SK-N-MC (cell line): ENCODE data around the gene GRK7.

Experiments
- EZH2 ChIP-seq: fragments of 200-600 bp; sonication (generic); IDR thresholded peaks from one replicate; pipeline ENCODE4 v1.6.1; 2017; ENCODE audit warnings: antibody characterized with exemption
- FOXP2 ChIP-seq: optimal IDR thresholded peaks from 2 replicates; pipeline ENCODE3; 2011; ENCODE audit warnings: mild to moderate bottlenecking, moderate library complexity; ENCODE audit not compliant: insufficient read depth; ENCODE audit errors: extremely low read length, control extremely low read depth
- POLR2AphosphoS5 ChIP-seq: IDR thresholded peaks from 2 replicates; pipeline ENCODE4 v1.6.1; 2012; ENCODE audit warnings: mild to moderate bottlenecking, low read depth, low read length, borderline replicate concordance

DNA sequence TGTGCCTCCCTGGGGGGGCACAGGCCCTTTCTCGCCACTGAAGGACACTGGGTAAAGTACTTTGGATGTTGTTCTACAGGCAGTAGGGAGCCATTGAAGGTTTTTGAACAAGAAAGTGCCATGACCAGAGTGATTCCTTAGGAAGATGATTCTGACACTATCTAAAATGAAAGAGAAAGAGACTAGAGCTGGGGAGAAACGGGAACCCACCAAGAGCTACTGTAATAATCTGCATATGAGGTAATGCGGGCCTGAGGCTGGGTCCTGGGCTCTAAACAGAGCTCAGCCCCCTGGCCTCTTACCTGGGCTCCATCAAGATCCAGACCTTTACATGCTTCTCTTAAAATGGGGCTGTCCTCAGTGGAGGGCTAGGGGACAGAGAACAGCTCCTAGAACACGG lies 24.9 kb downstream of the GRK7 start:
- TF ChIP-seq EZH2 (no peak), FOXP2 (no peak), POLR2AphosphoS5 (no peak)
